HEK293T (cell line): ENCODE measurements around the gene FBXO11.

Experiments used
- ARNT ChIP-seq: fragments of 450-650 bp; IDR thresholded peaks from 2 replicates; pipeline ENCODE4 v1.6.1; 2017; ENCODE audit warnings: mild to moderate bottlenecking
- BHLHE40 ChIP-seq: fragments of 450-650 bp; IDR thresholded peaks from 2 replicates; pipeline ENCODE4 v1.6.1; 2016; ENCODE audit warnings: mild to moderate bottlenecking, moderate library complexity, borderline replicate concordance
- CTBP1 ChIP-seq: fragments of 450-650 bp; IDR thresholded peaks from 2 replicates; pipeline ENCODE4 v1.6.1; 2016; ENCODE audit warnings: borderline replicate concordance
- ELF4 ChIP-seq: fragments of 450-650 bp; IDR thresholded peaks from 2 replicates; pipeline ENCODE4 v1.6.1; 2017; ENCODE audit warnings: antibody characterized with exemption
- FOXA1 ChIP-seq: fragments of 450-650 bp; IDR thresholded peaks from 2 replicates; pipeline ENCODE4 v1.6.1; 2016; ENCODE audit warnings: mild to moderate bottlenecking
- FOXK2 ChIP-seq: fragments of 450-650 bp; IDR thresholded peaks from 2 replicates; pipeline ENCODE4 v1.6.1; 2016; ENCODE audit warnings: mild to moderate bottlenecking
- FOXM1 ChIP-seq: fragments of 450-650 bp; IDR thresholded peaks from 2 replicates; pipeline ENCODE4 v1.6.1; 2017; ENCODE audit warnings: mild to moderate bottlenecking, borderline replicate concordance
- HDGF ChIP-seq: fragments of 450-650 bp; IDR thresholded peaks from 2 replicates; pipeline ENCODE4 v1.6.1; 2017; ENCODE audit warnings: antibody characterized with exemption, borderline replicate concordance
- NFRKB ChIP-seq: fragments of 450-650 bp; IDR thresholded peaks from 2 replicates; pipeline ENCODE4 v1.6.1; 2016; ENCODE audit warnings: mild to moderate bottlenecking, moderate library complexity
- SP1 ChIP-seq: fragments of 450-650 bp; IDR thresholded peaks from 2 replicates; pipeline ENCODE4 v1.6.1; 2017
- SUZ12 ChIP-seq: fragments of 450-650 bp; IDR thresholded peaks from 2 replicates; pipeline ENCODE4 v1.6.1; 2016; ENCODE audit warnings: mild to moderate bottlenecking
- TARDBP ChIP-seq: fragments of 450-650 bp; IDR thresholded peaks from 2 replicates; pipeline ENCODE4 v1.6.1; 2016
- ZNF384 ChIP-seq: fragments of 450-650 bp; IDR thresholded peaks from 2 replicates; pipeline ENCODE4 v1.6.1; 2016

DNA sequence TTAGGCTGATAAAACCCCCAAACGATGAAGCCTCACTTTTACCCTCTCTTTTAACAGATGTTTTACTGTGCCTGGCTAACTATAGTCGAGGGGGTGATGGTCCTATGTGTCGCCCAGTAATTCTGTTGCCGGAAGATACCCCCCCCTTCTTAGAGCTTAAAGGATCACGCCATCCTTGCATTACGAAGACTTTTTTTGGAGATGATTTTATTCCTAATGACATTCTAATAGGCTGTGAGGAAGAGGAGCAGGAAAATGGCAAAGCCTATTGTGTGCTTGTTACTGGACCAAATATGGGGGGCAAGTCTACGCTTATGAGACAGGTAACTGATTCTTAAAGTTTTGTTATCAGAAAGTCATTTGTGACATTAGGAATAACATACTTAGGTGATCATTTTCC is 102.9 kb downstream of the FBXO11 start:
- TF ChIP-seq FOXM1 (no peak), SP1 (no peak), SUZ12 (no peak), CTBP1 (no peak), FOXK2 (no peak), TARDBP (no peak), ZNF384 (no peak), BHLHE40 (no peak), FOXA1 (no peak), HDGF (no peak), ARNT (no peak), NFRKB (no peak), ELF4 (no peak)
